Left ventricle myocardium superior (tissue), 1 donor: ENCODE data around the gene CDRT15L2. TPM values are rescaled to one million over a fixed set of nuclear protein-coding genes. Genes with fewer than 3 reads are reported as not detected.
"Not testable (repeated sequence)": the region's sequence is repeated elsewhere in the genome, so short reads cannot be mapped to it uniquely, and the experiment has no call there.

ENCODE experiments used
- ATAC-seq: fragments of 200-7000 bp; cut with Tn5 transposase; one replicate; pipeline ENCODE4 v1.9.1; 2020; ENCODE audit warnings: mild to moderate bottlenecking, moderate library complexity
- DNase-seq: peaks from one replicate; pipeline ENCODE4 v3.0.0-alpha.2; 2020
- intact Hi-C: fragments of 100-400 bp; cut with micrococcal nuclease; formaldehyde crosslinking; loops from one replicate; pipeline ENCODE4 v1.11.0; 2022
- total RNA-seq: library from RNA; stranded (reverse); fragmentation: NEBNext Ultra II Directional; extraction: Animal tissue kit (Norgen Biotek cat#: 25700); gene quantifications from one replicate; pipeline ENCODE4 v1.2.1, GENCODE V29; 2021
- donor health status: DM: no; HTN: yes; CAD: no; lungs with severe emphysema.

The CDRT15L2 gene
- total RNA-seq, 1 donor from 2014 or later, result not detected

DNA sequence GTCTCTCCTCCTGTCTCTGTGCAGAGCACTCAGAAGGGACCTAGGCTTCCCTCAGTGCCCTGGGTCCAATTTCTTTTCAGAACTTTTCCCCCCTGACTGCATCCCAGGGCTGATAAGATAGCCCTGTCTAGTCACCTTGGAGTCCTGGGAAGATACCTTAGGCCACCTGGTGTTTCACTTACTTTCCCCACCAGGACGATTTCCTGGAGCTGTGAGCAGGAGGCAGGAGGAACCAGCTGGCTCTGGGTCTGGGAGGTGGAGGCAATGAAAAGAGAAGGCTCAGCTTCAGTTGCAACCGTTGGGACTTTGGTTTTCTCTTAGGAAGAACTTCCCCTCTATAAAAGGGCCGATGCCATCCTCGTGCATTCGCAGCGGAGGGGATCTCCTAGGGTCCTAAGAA, 12.1 kb upstream of the CDRT15L2 start:
- intact Hi-C loops, ATAC-seq, DNase-seq: not testable (repeated sequence)

DNA sequence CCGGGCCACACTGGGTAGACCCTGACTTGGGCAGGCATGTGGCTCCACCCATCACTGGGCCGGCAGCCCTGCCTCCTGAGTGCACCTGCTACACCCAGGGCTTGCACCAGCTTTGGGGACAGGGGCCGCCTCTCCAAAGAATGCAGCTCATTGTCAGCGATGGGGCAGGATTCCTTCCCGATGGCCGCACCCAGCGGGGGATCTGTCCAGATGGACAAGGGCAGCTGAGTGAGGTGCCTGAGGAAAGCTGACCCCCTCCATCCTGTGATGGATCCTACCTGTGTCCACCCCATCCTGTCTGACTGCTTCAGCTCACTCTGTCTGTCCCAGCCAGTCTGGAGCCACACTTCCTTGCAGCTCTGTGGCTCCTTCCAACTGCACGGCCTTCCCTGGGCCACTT, 10.9 kb upstream of the CDRT15L2 start:
- ATAC-seq, intact Hi-C loops: not testable (repeated sequence)

DNA sequence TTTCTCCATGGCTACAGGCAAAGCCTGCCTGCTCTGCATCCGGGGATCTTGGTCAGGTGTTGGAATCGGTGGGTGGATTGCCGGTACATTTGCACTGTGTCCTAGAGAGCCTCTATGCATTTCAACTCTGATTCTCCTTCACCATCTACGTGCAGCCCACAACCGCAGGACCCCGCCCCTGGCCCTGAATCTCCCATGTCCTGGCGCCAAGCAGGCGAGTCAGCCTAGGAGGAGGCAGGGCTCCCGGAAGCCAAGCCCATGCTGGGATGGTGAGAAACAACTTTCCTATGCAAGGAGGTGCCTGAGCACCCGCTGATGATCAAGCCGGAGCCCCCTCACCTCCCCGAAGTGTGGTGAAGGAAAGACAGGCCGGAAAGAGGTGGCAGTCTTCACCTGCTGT, 7.9 kb upstream of the CDRT15L2 start:
- DNase-seq, ATAC-seq: not testable (repeated sequence)

More for the DNA sequence above, 10.9 kb upstream of the CDRT15L2 start:
- DNase-seq, result not testable (repeated sequence)

DNA sequence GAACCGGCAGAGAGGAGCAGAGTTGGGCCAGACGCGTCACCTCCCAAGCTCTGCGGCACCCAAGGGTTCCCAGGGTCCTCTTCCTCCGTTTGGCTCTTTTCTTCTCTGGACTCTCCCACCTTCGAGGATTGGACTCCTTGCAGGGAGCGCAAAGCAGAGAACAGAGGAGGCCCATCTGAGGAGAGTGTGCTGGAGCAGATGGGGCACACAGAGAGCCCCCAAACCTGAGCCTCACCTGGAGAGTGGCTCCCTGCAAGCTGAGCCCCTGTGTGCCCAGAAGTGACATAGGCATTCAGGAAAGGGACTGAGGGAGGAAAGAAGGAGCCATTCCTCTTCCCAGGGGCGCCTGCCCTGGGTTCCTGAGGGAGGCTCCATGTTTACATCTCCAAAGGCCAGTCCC, 6.3 kb upstream of the CDRT15L2 start:
- intact Hi-C loops, ATAC-seq, DNase-seq: not testable (repeated sequence)

More for the DNA sequence above, 7.9 kb upstream of the CDRT15L2 start:
- intact Hi-C loops, result not testable (repeated sequence)

DNA sequence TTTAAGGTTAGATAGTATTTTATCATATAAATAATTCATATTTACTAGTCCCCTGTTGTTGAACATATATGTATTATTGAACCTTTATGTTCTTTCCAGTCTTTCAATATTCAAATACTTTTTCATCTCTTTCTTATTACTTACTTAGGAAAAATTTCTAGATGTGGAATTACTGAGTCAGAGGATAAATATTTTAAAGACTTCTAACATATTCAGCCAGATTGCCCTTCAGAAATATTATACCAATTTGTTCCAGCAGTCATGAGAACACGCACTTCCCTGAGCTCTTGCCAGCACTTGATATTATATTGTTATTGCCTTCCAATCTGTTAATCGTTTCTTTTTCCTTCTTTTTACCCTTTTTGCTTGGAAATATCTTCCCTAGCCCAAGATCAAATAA, 4.5 kb upstream of the CDRT15L2 start:
- ATAC-seq, DNase-seq, intact Hi-C loops: not testable (repeated sequence)

DNA sequence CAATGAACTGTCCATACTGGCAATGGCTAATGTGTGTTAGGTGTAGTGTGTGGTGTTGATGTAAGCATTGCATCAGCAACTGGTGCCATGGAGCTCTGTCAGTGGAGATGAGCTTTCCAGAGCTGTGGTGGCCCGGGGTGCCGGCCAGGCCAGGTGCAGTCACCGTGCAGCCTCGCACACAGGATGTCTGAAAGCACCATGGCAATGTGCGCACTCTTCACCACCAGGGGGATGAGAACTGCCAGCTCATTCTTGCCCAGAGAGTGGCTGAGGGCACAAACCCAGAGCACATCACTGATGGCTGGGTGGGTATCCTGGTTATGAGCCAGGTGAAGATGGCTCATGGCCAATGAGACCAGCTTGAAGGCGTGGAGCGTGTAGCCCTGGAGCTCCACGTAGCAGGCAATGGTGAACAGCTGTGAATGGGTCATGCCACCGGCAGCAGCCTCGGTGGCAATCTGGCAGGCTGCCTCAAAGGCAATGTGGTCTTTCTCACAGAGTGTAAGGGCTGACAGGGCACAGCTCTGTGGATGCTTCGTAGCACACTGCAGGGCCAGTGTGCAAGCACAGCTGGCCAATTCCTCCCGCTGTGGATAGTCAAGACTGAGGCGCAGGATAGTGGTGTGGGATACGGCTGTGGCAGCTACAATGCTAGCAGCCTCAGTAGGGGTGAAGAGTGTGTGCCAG, 4.5 kb downstream of the CDRT15L2 start:
- intact Hi-C loops, DNase-seq: not testable (repeated sequence)
- ATAC-seq, result peak; percentile 92

DNA sequence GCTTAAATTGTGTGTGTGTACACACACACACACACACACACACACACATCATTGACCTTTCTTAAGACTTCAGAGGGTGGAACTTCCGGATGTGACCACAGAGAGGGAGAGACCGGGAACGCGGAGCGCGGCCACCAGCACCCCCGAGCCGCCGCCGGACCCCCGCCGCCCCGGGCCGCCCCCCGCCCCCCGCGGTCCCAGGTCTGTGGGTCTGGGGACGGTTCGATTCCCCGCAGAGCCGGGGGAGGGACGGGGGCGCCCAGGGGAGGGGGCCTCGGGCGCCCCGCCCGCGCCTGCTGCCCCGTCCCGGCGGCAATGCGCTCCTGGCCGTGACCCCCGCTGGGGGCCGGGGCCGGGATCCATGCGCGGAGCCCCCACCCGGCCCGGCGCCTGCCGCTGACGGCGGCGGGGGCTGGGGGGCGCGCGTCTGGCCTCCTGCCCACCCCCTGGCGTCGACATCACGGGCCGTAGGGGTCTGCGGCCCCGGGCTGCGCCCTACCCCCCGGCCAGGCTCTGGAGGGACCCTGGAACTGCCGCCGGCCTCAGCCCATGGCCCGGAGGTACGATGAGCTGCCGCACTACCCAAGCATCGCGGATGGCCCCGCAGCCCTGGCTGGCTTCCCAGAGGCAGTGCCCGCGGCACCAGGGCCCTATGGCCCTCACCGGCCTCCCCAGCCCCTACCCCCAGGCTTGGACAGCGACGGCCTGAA, 9.4 kb downstream of the CDRT15L2 start:
- intact Hi-C loops, ATAC-seq, DNase-seq: not testable (repeated sequence)

DNA sequence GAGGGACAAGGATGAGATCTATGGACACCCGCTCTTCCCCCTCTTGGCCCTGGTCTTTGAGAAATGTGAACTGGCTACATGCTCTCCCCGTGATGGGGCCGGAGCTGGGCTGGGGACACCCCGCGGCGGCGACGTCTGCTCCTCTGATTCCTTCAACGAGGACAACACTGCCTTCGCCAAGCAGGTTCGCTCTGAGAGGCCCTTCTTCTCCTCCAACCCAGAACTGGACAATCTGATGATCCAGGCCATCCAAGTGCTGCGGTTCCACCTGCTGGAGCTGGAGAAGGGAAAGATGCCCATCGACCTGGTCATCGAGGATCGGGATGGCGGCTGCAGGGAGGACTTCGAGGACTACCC, 9.9 kb downstream of the CDRT15L2 start:
- intact Hi-C loops, result not testable (repeated sequence)

DNA sequence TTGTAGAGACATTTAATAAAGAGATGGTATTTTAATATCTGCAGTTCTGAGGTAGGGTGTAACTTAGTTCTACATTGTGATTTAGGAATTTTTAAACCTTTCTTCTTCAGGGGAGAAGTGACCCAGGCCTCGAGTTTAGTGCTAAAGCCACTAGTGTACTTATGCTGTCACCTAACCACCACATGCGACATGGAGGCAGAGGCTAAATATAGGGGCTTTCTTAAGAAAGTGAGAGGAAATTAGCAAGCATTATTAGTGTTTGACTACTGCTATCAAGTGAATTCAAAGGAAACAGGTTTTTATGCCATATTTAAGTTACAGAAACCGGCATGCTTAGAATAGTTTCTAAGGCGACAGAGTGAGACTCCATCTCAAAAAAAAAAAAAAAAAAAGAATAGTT, 11.5 kb downstream of the CDRT15L2 start:
- intact Hi-C loops, DNase-seq, ATAC-seq: not testable (repeated sequence)

More for the DNA sequence above, 9.9 kb downstream of the CDRT15L2 start:
- not testable (repeated sequence) for DNase-seq, ATAC-seq

DNA sequence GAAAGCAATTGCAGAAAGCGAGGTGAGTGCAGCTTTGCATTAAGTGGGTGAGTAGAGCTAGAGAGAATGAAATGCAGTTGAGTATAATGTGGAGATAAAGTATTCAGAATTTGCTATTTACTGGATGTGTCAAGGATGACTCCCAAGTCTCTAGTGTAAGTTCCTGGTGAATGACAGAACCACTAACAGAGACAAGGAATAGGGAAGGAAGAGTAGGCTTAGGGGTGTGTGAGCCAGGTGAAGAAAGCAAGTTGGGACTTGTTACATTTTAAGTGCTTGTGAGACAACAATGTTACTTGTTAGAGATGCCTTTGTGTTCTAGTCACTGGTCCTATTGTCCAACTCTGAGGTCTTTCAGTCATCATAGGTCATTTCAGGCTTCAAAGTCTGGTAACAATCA, 26.0 kb downstream of the CDRT15L2 start:
- intact Hi-C loops, ATAC-seq, DNase-seq: not testable (repeated sequence)

DNA sequence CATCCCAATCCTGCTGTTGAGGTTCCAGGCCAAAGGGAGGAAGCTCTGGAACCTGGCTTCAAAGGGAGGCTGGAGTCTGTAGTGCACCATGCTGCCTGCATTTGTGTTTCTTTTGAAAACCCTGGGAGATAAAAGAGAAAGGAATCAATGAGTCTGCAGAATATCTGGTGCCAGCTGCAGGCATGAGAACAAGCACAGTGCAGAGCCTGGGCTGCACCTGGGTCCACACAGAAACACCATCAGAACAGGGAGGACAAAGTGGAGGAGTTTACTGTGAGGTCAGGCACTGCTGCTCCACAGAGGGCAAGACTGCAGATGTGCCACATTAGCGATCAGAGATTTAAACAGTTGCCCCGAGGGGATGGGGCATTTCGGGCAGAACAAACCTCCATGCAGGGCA, 30.0 kb downstream of the CDRT15L2 start:
- ATAC-seq, intact Hi-C loops, DNase-seq: not testable (repeated sequence)

DNA sequence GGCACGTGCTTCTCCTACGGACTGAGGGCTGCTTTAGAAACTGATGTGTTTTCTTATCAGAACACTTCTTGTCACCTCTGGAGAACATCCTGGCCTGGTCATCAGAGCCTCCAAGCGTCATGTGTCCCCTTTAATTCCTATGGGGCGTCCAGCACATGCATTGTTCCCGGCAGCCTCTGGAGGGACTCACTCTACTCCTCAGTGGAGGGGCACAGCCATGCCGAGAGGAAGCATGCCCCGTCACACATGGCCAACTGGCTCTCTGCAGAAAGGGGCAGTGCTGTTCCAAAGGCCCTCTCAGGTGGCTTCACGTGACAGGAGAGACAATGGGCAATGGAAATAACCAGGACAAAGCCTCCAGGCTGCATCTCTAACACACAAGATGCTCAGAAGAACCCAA, 31.8 kb downstream of the CDRT15L2 start:
- ATAC-seq (no peak), DNase-seq (no peak)
- intact Hi-C loops, result no loop called here

DNA sequence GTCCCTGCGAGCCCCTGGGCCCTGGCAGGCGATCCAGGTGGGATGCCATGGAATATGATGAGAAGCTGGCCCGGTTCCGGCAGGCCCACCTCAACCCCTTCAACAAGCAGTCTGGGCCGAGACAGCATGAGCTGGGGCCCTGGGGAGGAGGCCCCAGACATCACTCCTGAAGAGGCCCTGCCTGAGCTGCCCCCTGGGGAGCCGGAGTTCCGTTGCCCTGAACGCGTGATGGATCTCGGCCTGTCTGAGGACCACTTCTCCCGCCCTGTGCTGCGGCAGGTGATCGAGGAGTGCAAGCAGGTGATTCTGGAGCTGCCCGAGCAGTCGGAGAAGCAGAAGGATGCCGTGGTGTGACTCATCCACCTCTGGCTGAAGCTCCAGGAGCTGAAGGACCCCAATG, 33.1 kb downstream of the CDRT15L2 start:
- intact Hi-C loops, result no loop called here
- DNase-seq (no peak), ATAC-seq (no peak)

DNA sequence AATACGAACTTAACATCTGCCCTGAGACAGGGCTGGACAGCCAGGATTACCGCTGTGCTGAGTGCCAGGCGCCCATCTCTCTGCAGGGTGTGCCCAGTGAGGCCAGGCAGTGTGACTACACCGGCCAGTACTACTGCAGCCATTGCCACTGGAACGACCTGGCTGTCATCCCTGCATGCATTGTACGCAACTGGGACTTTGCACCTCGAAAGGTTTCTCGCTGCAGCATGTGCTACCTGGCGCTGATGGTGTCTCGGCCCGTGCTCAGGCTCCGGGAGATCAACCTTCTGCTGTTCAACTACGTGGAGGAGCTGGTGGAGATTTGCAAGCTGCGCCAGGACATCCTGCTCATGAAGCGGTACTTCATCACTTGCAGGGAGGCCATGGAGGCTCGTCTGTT, 33.7 kb downstream of the CDRT15L2 start:
- DNase-seq, result no peak
- intact Hi-C loops, result no loop called here
- no peak for ATAC-seq

DNA sequence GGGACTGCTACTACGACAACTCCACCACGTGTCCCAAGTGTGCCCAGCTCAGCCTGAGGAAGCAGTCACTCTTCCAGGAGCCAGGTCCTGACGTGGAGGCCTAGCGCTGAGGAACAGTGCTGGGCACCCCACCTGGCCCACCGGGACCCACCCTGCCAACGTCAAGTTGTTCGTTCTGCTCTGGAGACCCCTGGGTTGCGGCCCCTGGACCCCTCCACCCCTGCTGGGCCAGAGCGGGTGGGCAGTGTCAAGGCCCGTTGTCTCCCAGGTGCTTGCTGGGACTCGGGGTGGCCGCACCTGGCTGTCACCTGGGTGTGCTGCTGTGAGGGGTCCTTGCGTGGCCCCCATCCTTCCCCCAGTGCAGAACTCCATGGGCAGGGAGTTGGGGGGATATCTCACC, 34.4 kb downstream of the CDRT15L2 start:
- DNase-seq (no peak), ATAC-seq (no peak)
- intact Hi-C loops, result no loop called here

DNA sequence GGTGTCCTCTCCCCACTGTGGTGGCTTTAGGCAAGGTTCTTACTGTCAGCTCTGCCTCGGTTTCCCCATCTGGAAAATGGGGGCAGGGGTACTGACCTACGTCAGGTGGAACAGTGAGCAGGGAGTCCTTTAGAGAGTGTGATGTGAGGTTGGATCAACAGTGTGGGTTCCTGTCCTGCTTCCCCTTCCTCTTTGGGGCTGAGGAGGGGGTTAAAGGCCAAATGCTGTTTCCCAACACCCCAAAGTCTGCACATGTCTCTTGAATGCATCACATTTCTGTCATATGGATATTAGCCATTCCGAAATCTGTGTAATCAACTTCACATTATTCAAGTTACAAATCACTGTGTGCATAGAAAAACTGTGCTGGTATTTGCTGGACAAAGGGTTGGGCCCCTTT, 35.9 kb downstream of the CDRT15L2 start:
- ATAC-seq, intact Hi-C loops, DNase-seq: not testable (repeated sequence)

Other genes starting within 250 kb of the CDRT15L2 start
- gene LGALS9B, start 112.2 kb upstream of the CDRT15L2 start, total RNA-seq, result not detected